OCI-LY3 (cell line): Measurements from ENCODE around the gene ASCC1.

ENCODE experiments used
- H2AFZ ChIP-seq: fragments of 200-600, 300-600 bp; shearing (Covaris generic); 2 replicates; pipeline ENCODE4 v1.6.0; 2014; ENCODE audit warnings: antibody characterized with exemption, low read depth, low read length
- H3K27ac ChIP-seq: fragments of 200-600, 300-600 bp; sonication (generic); 2 replicates; pipeline ENCODE4 v1.5.1; 2014; ENCODE audit warnings: mild to moderate bottlenecking, low read length, moderate library complexity, mixed read lengths
- H3K27me3 ChIP-seq: fragments of 200-600, 300-600 bp; sonication (generic); 2 replicates; pipeline ENCODE4 v1.6.1; 2014; ENCODE audit warnings: low read depth, low read length, mixed read lengths
- H3K36me3 ChIP-seq: fragments of 200-600, 300-600 bp; sonication (generic); replicated peaks from 2 replicates; pipeline ENCODE3; 2014; ENCODE audit warnings: low read depth, low read length, mixed read lengths
- H3K4me1 ChIP-seq: fragments of 300-600, 200-600 bp; sonication (generic); 2 replicates; pipeline ENCODE4 v1.6.1; 2014; ENCODE audit warnings: low read length, mixed read lengths
- H3K4me2 ChIP-seq: fragments of 200-600, 300-600 bp; sonication (generic); 2 replicates; pipeline ENCODE4 v1.6.1; 2014; ENCODE audit warnings: low read length, mixed read lengths
- H3K4me3 ChIP-seq: fragments of 300-600, 200-600 bp; sonication (generic); 2 replicates; pipeline ENCODE4 v1.5.1; 2014; ENCODE audit warnings: antibody characterized with exemption, mild to moderate bottlenecking, low read length, moderate library complexity
- H3K79me2 ChIP-seq: fragments of 300-600, 200-600 bp; shearing (Covaris generic); 2 replicates; pipeline ENCODE4 v1.6.1; 2014; ENCODE audit warnings: mild to moderate bottlenecking, low read length, mixed read lengths
- H3K9ac ChIP-seq: fragments of 300-600, 200-600 bp; shearing (Covaris generic); 2 replicates; pipeline ENCODE4 v1.6.0; 2014; ENCODE audit warnings: mild to moderate bottlenecking, low read length, moderate library complexity
- H3K9me3 ChIP-seq: fragments of 200-600, 300-600 bp; shearing (Covaris generic); 2 replicates; pipeline ENCODE4 v1.6.1; 2014; ENCODE audit warnings: low read length, mixed read lengths; ENCODE audit not compliant: insufficient read depth
- H4K20me1 ChIP-seq: fragments of 200-600, 300-600 bp; sonication (generic); 2 replicates; pipeline ENCODE4 v1.6.1; 2016; ENCODE audit warnings: low read length, mixed read lengths; ENCODE audit not compliant: insufficient read depth
- EZH2phosphoT487 ChIP-seq: fragments of 200-600 bp; shearing (Covaris generic); IDR thresholded peaks from 2 replicates; pipeline ENCODE4 v1.6.1; 2018; ENCODE audit warnings: antibody characterized with exemption, mixed run types, low read depth
- TF ChIP-seq, protein P1 (sequence below): fragments of 200-600, 300-600 bp; sonication (generic); IDR thresholded peaks from 2 replicates; pipeline ENCODE4 v1.5.1; 2014; ENCODE audit warnings: antibody characterized with exemption, low read length, low read depth

The ASCC1 gene

DNA sequence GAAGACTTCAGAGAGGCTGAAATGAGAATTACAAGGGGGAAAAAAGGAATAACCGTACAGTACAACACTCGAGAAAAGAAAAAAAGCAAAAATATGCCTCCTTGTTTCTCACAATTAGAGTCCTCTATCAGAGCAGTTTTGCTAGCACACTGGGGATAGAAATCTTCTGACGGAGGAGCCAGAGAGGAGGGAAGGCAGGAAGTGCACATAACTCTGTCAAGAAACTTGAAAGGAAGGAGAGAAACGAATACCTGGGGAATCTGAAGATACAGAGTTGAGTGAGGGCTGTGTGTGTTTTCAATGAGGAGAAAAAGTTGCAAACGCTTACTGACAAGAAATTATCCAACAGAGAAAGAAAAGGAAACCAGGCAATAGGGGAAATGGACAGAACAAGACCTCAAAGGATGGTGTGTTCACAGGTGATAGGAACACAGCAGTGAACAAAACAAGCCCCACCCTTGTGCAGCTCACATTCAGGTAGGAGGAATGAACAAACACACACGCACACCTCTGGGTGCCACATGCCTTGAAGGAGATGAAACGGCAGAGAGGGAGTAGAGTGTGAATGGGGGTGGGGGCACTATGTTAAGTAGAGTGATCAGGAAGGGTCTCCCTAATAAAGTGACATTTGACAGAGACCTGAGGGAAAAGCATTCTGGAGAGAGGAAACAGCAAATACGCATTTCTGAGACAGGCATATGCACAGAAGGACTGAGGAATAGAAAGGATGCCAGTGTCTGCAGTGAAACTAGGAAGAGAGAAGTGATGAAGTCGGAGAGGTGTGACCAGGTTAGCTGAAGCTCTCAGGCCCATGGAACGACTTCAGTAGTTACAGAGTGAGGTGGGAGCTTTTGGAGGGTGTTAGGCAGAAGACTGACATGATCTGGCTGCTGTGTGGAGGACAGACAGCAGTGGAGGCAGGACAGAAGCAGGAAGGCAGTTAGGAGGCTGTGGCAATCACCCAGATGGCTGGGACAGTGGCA is 81.0 kb downstream of the ASCC1 start:
- Histone ChIP-seq H3K9me3 (no peaks in the 10 kb centered on the region), H3K9ac (no peak overlapping the region), H3K4me3 (no peak overlapping the region), H4K20me1 (no peaks in the 10 kb centered on the region), H3K27ac (no peak overlapping the region), H2AFZ (no peak overlapping the region), H3K27me3 (no peaks in the 10 kb centered on the region), H3K79me2 (no peaks in the 10 kb centered on the region), H3K4me1 (peaks cover 43% of the 10 kb centered on the region), H3K36me3 (no peaks in the 10 kb centered on the region), H3K4me2 (peak overlapping the region; percentile 38)
- no peak for TF ChIP-seq EZH2phosphoT487
- TF ChIP-seq, protein P1, sequence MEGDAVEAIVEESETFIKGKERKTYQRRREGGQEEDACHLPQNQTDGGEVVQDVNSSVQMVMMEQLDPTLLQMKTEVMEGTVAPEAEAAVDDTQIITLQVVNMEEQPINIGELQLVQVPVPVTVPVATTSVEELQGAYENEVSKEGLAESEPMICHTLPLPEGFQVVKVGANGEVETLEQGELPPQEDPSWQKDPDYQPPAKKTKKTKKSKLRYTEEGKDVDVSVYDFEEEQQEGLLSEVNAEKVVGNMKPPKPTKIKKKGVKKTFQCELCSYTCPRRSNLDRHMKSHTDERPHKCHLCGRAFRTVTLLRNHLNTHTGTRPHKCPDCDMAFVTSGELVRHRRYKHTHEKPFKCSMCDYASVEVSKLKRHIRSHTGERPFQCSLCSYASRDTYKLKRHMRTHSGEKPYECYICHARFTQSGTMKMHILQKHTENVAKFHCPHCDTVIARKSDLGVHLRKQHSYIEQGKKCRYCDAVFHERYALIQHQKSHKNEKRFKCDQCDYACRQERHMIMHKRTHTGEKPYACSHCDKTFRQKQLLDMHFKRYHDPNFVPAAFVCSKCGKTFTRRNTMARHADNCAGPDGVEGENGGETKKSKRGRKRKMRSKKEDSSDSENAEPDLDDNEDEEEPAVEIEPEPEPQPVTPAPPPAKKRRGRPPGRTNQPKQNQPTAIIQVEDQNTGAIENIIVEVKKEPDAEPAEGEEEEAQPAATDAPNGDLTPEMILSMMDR = no peak

DNA sequence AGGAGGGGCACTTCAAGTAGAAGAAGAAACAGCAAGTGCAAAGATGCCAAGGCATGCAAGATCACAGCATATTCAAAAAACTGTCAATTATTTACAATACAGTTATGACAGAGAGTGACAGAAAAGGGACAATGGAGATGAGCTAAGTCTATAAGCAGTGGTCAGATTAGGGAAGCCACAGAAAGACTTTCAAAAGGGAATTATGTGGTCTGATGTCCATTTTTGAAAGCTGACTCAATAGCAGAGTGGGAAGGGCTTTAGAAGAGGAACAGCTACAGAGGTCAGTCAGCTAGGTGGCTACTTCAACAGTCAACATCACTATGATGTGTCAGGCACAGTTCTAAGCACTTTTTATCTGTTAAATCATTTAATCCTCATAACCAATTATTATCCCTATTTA is 82.6 kb downstream of the ASCC1 start:
- Histone ChIP-seq H3K4me2 (0 out of 2 replicates have a peak overlapping the region, but pooled peaks have one; percentile 9), H3K79me2 (no peaks in the 10 kb centered on the region), H3K36me3 (no peaks in the 10 kb centered on the region), H3K4me1 (peaks cover 43% of the 10 kb centered on the region), H3K27me3 (no peaks in the 10 kb centered on the region), H2AFZ (no peak overlapping the region), H3K4me3 (no peak overlapping the region), H4K20me1 (no peaks in the 10 kb centered on the region), H3K27ac (no peak overlapping the region), H3K9ac (no peak overlapping the region), H3K9me3 (no peaks in the 10 kb centered on the region)
- TF ChIP-seq EZH2phosphoT487 = no peak
- TF ChIP-seq, protein P1 = no peak

DNA sequence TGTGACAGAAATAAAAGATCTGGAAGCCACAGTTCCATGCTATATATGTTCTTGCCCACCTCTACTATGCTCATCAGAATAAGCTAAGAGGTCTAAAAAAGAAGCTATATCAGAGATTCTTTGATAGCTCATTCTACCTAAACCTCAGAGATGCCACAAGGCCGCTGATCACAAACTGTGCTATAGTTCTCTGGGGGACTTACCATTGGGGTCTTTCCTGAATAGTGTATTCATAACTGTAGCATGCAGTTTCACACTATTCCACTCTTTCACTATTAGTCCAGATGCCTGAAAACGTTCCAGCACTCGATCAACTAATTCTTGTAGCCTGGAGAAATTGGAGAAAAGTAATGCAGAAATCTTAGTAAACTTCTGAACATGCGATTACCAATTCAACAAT is 83.2 kb downstream of the ASCC1 start:
- Histone ChIP-seq H3K4me1 (peaks cover 43% of the 10 kb centered on the region), H3K79me2 (no peaks in the 10 kb centered on the region), H3K27ac (no peak overlapping the region), H3K36me3 (no peaks in the 10 kb centered on the region), H3K4me3 (no peak overlapping the region), H4K20me1 (no peaks in the 10 kb centered on the region), H3K9ac (no peak overlapping the region), H3K9me3 (no peaks in the 10 kb centered on the region), H3K4me2 (peak overlapping the region; percentile 57; the same call in 1 of the 2 replicates), H3K27me3 (no peaks in the 10 kb centered on the region), H2AFZ (no peak overlapping the region)
- TF ChIP-seq, protein P1 = no peak
- no peak for TF ChIP-seq EZH2phosphoT487

DNA sequence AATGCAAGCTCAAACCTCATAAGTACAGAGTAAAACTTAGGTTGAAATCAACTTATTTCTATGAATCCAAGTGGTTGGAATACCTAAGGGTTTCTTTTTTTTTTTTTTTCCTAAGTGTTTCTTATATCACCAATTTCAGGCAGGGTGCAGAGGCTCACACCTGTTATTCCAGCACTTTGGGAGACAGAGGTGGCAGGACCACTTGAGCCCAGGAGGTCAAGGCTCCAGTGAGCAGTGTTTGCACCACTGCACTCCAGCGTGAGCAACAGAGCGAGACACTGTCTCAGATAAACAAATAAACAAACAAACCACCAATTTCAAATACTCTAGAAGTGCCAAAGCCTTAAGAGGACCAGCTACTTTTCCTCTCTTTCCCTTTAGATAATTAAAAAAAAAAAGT is 88.5 kb downstream of the ASCC1 start:
- H3K4me2 ChIP-seq = no peak overlapping the region
- H2AFZ ChIP-seq = no peak overlapping the region
- peaks cover 11% of the 10 kb centered on the region for H3K4me1 ChIP-seq
- H3K27ac ChIP-seq = no peak overlapping the region
- TF ChIP-seq EZH2phosphoT487 = no peak
- TF ChIP-seq, protein P1 = no peak
- H3K4me3 ChIP-seq = no peak overlapping the region
- H3K36me3 ChIP-seq = no peaks in the 10 kb centered on the region
- H3K9me3 ChIP-seq = no peaks in the 10 kb centered on the region
- H3K27me3 ChIP-seq = no peaks in the 10 kb centered on the region
- no peaks in the 10 kb centered on the region for H4K20me1 ChIP-seq
- H3K9ac ChIP-seq = no peak overlapping the region
- no peaks in the 10 kb centered on the region for H3K79me2 ChIP-seq
